Epithelial cell of proximal tubule (primary cell): ENCODE results near the gene MRFAP1L1. TPM values are rescaled to one million over a fixed set of nuclear protein-coding genes. Genes with fewer than 3 reads are reported as not detected.

Experiments
- DNase-seq: peaks from one replicate; pipeline ENCODE4 v3.0.0-alpha.2; 2011; ENCODE audit warnings: low read depth
- H3K4me3 ChIP-seq: 2 replicates; pipeline ENCODE4 v1.5.1; 2011; ENCODE audit warnings: low read depth, mild to moderate bottlenecking, low read length
- total RNA-seq: library from RNA; depleted of rRNA; stranded (reverse); fragments of >200 nt; gene quantifications from 2 replicates; pipeline ENCODE4 v1.2.3, GENCODE V29; 2015
- TF ChIP-seq, protein P1 (sequence below): conservative IDR thresholded peaks from 2 replicates; pipeline ENCODE4 v1.5.1; 2012; ENCODE audit warnings: low read depth, mild to moderate bottlenecking, low read length

Gene MRFAP1L1
- total RNA-seq, 1 donor from 2014 or later, result 49.1 TPM

DNA sequence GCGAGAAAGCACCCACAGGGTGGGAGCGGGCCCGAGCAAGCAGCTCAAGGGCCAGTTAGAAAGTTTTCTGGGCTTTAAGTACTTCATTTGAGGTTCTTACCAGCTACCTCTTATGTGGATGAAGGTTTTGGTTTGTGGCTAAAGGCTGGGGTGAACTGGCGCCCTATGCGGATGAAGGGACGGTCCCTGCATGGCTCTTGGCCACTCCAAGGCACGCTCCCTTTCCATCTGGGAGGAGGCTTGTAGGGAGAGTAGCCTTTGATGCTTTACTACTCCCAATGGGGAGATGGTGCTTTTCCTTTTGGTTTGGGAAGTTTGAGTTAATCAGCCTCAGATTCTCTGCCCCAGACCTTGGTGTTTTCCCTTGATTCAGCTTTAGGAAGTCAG is 51.5 kb downstream of the MRFAP1L1 start:
- no peak for DNase-seq
- TF ChIP-seq, protein P1, sequence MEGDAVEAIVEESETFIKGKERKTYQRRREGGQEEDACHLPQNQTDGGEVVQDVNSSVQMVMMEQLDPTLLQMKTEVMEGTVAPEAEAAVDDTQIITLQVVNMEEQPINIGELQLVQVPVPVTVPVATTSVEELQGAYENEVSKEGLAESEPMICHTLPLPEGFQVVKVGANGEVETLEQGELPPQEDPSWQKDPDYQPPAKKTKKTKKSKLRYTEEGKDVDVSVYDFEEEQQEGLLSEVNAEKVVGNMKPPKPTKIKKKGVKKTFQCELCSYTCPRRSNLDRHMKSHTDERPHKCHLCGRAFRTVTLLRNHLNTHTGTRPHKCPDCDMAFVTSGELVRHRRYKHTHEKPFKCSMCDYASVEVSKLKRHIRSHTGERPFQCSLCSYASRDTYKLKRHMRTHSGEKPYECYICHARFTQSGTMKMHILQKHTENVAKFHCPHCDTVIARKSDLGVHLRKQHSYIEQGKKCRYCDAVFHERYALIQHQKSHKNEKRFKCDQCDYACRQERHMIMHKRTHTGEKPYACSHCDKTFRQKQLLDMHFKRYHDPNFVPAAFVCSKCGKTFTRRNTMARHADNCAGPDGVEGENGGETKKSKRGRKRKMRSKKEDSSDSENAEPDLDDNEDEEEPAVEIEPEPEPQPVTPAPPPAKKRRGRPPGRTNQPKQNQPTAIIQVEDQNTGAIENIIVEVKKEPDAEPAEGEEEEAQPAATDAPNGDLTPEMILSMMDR, result no peak
- peak overlapping the region; percentile 44 for H3K4me3 ChIP-seq

Other genes with a start within 250 kb of the MRFAP1L1 start
- gene PPP2R2C, start 237.3 kb downstream of the MRFAP1L1 start, total RNA-seq, result not detected in 2 replicates
- 13.0 and 20.6 TPM in 2 replicates for gene MAN2B2, start 134.7 kb downstream of the MRFAP1L1 start, total RNA-seq
- 266 and 330 TPM in 2 replicates for gene MRFAP1, start 69.2 kb downstream of the MRFAP1L1 start, total RNA-seq
- gene S100P, start 16.0 kb downstream of the MRFAP1L1 start, total RNA-seq, result 0.14 and 92.5 TPM in 2 replicates
- gene BLOC1S4, start 6.3 kb upstream of the MRFAP1L1 start, total RNA-seq, result 22.0 and 26.6 TPM in 2 replicates
- gene KIAA0232, start 72.9 kb upstream of the MRFAP1L1 start, total RNA-seq, result 15.0 and 20.9 TPM in 2 replicates
- 43.3 and 47.2 TPM in 2 replicates for gene TBC1D14, start 200.0 kb upstream of the MRFAP1L1 start, total RNA-seq